GM12878 (cell line): Measurements from ENCODE around the gene PMM2. TPM values are rescaled to one million over a fixed set of nuclear protein-coding genes. Genes with fewer than 3 reads are reported as not detected.

ENCODE experiments used
- ATAC-seq: fragments of 200-7000 bp; cut with Tn5 transposase; 3 replicates; pipeline ENCODE4 v1.9.1; 2020; ENCODE audit warnings: mild to moderate bottlenecking, moderate library complexity
- BruUV-seq: library from RNA; stranded (reverse); fragments of 400-500 nt; replicated peaks from 2 replicates; lab custom pipeline; 2021; lab: Mats Ljungman, UMichigan
- CTCF ChIA-PET: fragments of 300-600 bp; sonication (Branson Sonifier 250); formaldehyde crosslinking; extraction: SDS; loops from one replicate; lab custom pipeline; 2021; ENCODE audit warnings: inconsistent platforms; lab: Yijun Ruan, JAX
- POLR2A ChIA-PET: fragments of 350-600 bp; formaldehyde crosslinking; extraction: SDS; loops from one replicate; lab custom pipeline; 2021; ENCODE audit warnings: inconsistent platforms; lab: Charles Lee
- RAD21 ChIA-PET: fragments of 300-600 bp; sonication (Branson Sonifier 250); formaldehyde crosslinking; loops from one replicate; lab custom pipeline; 2023; ENCODE audit warnings: antibody characterized with exemption; ENCODE audit not compliant: unreplicated experiment; lab: Charles Lee
- SMC1A ChIA-PET: fragments of 300-600 bp; sonication (Branson Sonifier 250); formaldehyde crosslinking; loops from one replicate; lab custom pipeline; 2023; ENCODE audit not compliant: unreplicated experiment, uncharacterized antibody; lab: Charles Lee
- DNase-seq: peaks from one replicate; pipeline ENCODE4 v3.0.0-alpha.2; 2011; ENCODE audit warnings: low read depth, low spot score
- FAIRE-seq: peaks from 3 replicates; lab custom pipeline; 2011; peaks lifted over from hg19 to GRCh38; lab: Jason Lieb, UNC
- H2AFZ ChIP-seq: 2 replicates; pipeline ENCODE4 v1.6.0; 2011; ENCODE audit warnings: low read depth, low read length, control low read depth; ENCODE audit not compliant: control insufficient read depth
- H3K27ac ChIP-seq: 2 replicates; pipeline ENCODE4 v1.5.1; 2011; ENCODE audit warnings: control low read depth; ENCODE audit not compliant: control insufficient read depth, insufficient read depth
- H3K27me3 ChIP-seq, 2 experiments: replicated peaks in 1 of 2; 2 replicates each; pipeline versions ENCODE4 v1.6.0 to v1.6.1; 2011; ENCODE audit warnings: low read length in 1 of 2; ENCODE audit not compliant: control insufficient read depth in 2 of 2, insufficient read depth in 2 of 2
- H3K36me3 ChIP-seq, 2 experiments: 2 replicates each; pipeline ENCODE4 v1.5.1; 2011; ENCODE audit warnings: low read length in 1 of 2; ENCODE audit not compliant: control insufficient read depth in 2 of 2, insufficient read depth in 2 of 2
- H3K4me1 ChIP-seq: 2 replicates; pipeline ENCODE4 v1.6.1; 2011; ENCODE audit warnings: mild to moderate bottlenecking, low read length, moderate library complexity, mixed read lengths; ENCODE audit not compliant: control insufficient read depth, insufficient read depth
- H3K4me2 ChIP-seq: 2 replicates; pipeline ENCODE4 v1.6.0; 2011; ENCODE audit warnings: control low read depth; ENCODE audit not compliant: control insufficient read depth, insufficient read depth
- H3K4me3 ChIP-seq: fragments of 200-600 bp; sonication (generic); 2 replicates; pipeline ENCODE4 v1.5.1; 2016
- H3K79me2 ChIP-seq: 2 replicates; pipeline ENCODE4 v1.6.0; 2011; ENCODE audit warnings: low read length; ENCODE audit not compliant: control insufficient read depth, insufficient read depth
- H3K9ac ChIP-seq: 2 replicates; pipeline ENCODE4 v1.8.0; 2011; ENCODE audit warnings: low read length, control low read depth, mixed read lengths; ENCODE audit not compliant: control insufficient read depth, insufficient read depth
- H3K9me3 ChIP-seq: replicated peaks from 3 replicates; pipeline ENCODE4 v1.5.1; 2011; ENCODE audit warnings: mild to moderate bottlenecking, low read length; ENCODE audit not compliant: control insufficient read depth, insufficient read depth
- H4K20me1 ChIP-seq: 2 replicates; pipeline ENCODE4 v1.6.0; 2011; ENCODE audit not compliant: control insufficient read depth, insufficient read depth
- ATF7 ChIP-seq: fragments of 450-650 bp; IDR thresholded peaks from 2 replicates; pipeline ENCODE4 v1.6.1; 2016; ENCODE audit warnings: low read depth, mild to moderate bottlenecking
- CTCF ChIP-seq, 3 experiments: IDR thresholded peaks in 2 of 3; conservative IDR thresholded peaks in 1 of 3; 2 replicates each; pipeline ENCODE4 v1.5.1; 2011; ENCODE audit warnings: low read depth in 3 of 3, low read length in 3 of 3, mild to moderate bottlenecking in 3 of 3, control low read depth in 2 of 3, moderate library complexity in 2 of 3, inconsistent platforms in 1 of 3, mixed read lengths in 1 of 3; ENCODE audit not compliant: control insufficient read depth in 2 of 3, insufficient read depth in 1 of 3; ENCODE audit errors: extremely low read depth in 1 of 3
- EGR1 ChIP-seq, 2 experiments: IDR thresholded peaks; 1 replicate in 1 of 2; 2 replicates in 1 of 2; pipeline ENCODE4 v1.6.1; 2011 to 2012; ENCODE audit warnings: low read depth in 2 of 2, low read length in 2 of 2, borderline replicate concordance in 1 of 2, mild to moderate bottlenecking in 1 of 2, moderate library complexity in 1 of 2
- EZH2 ChIP-seq: IDR thresholded peaks from 2 replicates; pipeline ENCODE4 v1.6.1; 2012; ENCODE audit warnings: low read depth, mild to moderate bottlenecking, control low read depth, inconsistent platforms, low read length, borderline replicate concordance; ENCODE audit not compliant: control insufficient read depth
- MEF2B ChIP-seq: fragments of 450-650 bp; IDR thresholded peaks from 2 replicates; pipeline ENCODE4 v1.6.1; 2018; ENCODE audit warnings: mild to moderate bottlenecking, moderate library complexity; ENCODE audit not compliant: partially characterized antibody, poor library complexity, severe bottlenecking
- NFYA ChIP-seq: IDR thresholded peaks from 2 replicates; pipeline ENCODE4 v1.6.1; 2011; ENCODE audit warnings: low read depth, mild to moderate bottlenecking, low read length, improper control_type of control experiment, borderline replicate concordance
- PBX3 ChIP-seq: IDR thresholded peaks from 2 replicates; pipeline ENCODE4 v1.6.1; 2011; ENCODE audit warnings: mild to moderate bottlenecking, low read depth, low read length, moderate library complexity; ENCODE audit not compliant: insufficient replicate concordance
- POU2F2 ChIP-seq: IDR thresholded peaks from 3 replicates; pipeline ENCODE4 v1.6.1; 2011; ENCODE audit warnings: low read depth, mild to moderate bottlenecking, low read length, borderline replicate concordance
- RAD21 ChIP-seq: IDR thresholded peaks from 2 replicates; pipeline ENCODE4 v1.6.1; 2011; ENCODE audit warnings: mild to moderate bottlenecking, low read depth, low read length, moderate library complexity; ENCODE audit not compliant: insufficient read depth
- SUZ12 ChIP-seq: fragments of 200-600 bp; sonication (generic); IDR thresholded peaks from one replicate; pipeline ENCODE4 v1.6.1; 2018; ENCODE audit warnings: antibody characterized with exemption, mild to moderate bottlenecking; ENCODE audit not compliant: unreplicated experiment
- ZNF24 ChIP-seq: fragments of 450-650 bp; IDR thresholded peaks from 2 replicates; pipeline ENCODE4 v1.6.1; 2017; ENCODE audit warnings: antibody characterized with exemption, mild to moderate bottlenecking
- ZSCAN29 ChIP-seq: fragments of 450-650 bp; IDR thresholded peaks from 2 replicates; pipeline ENCODE4 v1.6.1; 2017; ENCODE audit warnings: mild to moderate bottlenecking, moderate library complexity
- WGBS: methylation state at CpG from one replicate; pipeline ENCODE4 v1.1.6; 2016; ENCODE audit warnings: low lambda C conversion rate; ENCODE audit not compliant: insufficient replicate concordance, insufficient coverage; ENCODE audit errors: missing lambda C conversion rate; 5-methylcytosine and 5-hydroxymethylcytosine counted together
- in situ Hi-C: fragments of 300-500 bp; cut with MboI; formaldehyde crosslinking; loops from 9 replicates; pipeline ENCODE4 v1.14.3; 2018; ENCODE audit warnings: mixed read lengths
- intact Hi-C: fragments of 100-400 bp; cut with micrococcal nuclease; formaldehyde crosslinking; loops from one replicate; pipeline ENCODE4 v1.14.2; 2022; ENCODE audit not compliant: unreplicated experiment
- polyA plus RNA-seq, 11 experiments: library from polyadenylated mRNA; depleted of rRNA in 4 of 11; unstranded in 6 of 11; stranded (reverse) in 5 of 11; fragments of >200 nt; fragmentation: Nextera tagmentation in 4 of 11; fragmentation: Illumina TruSeq in 1 of 11; extraction: Ambion mirVana in 4 of 11; extraction: Trizol in 1 of 11; gene quantifications; 1 replicate in 1 of 11; 2 replicates in 10 of 11; pipeline versions ENCODE4 v1.2.1 to v1.2.3, GENCODE V29; 2011 to 2016; ENCODE audit warnings: inconsistent platforms in 2 of 11, missing spikeins in 2 of 11, low read depth in 1 of 11
- total RNA-seq, 4 experiments: library from RNA; depleted of rRNA in 3 of 4; stranded (reverse); fragments of >200 nt in 3 of 4; fragmentation: Illumina TruSeq in 1 of 4; extraction: Trizol in 1 of 4; gene quantifications; 2 replicates each; pipeline versions ENCODE4 v1.2.1 to v1.2.3, GENCODE V29; 2013 to 2021
- TF ChIP-seq, protein P1 (sequence below): IDR thresholded peaks from 2 replicates; pipeline ENCODE4 v1.6.1; 2011; ENCODE audit warnings: borderline replicate concordance, low read depth, mild to moderate bottlenecking, moderate library complexity, low read length; ENCODE audit not compliant: insufficient read depth, poor library complexity, severe bottlenecking

PMM2 gene
- total and polyA plus RNA-seq, 10 of the 15 experiments (the other 5 are each of a cell fraction or from before 2014, with no cell fraction given), result 22.6 to 69.4 (median 52.3) TPM

DNA sequence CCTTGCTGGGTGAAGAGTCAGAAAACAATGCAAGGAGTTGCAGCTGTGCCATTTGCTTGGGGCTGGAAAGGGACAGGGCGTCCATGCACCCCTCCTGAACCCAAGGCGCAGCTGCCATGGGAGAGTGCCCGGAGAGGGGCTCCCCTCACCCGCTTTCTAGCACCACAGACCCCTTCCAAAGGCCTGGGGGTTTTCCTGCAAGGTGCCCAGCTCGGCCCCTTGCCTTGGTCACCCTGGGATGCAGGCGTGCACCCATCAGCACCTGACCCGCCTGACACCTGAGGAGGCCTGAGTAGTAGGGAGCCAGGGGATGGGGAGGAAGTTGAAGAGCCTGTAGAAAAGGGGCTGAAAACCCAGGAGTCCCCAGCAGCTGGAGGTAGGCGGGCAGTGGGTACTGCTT, 30.5 kb upstream of the PMM2 start:
- no peak overlapping the region for H3K4me2 ChIP-seq
- no peak for FAIRE-seq
- H3K27ac ChIP-seq, result no peak overlapping the region
- BruUV-seq, result no TSS peak
- H3K27me3 ChIP-seq, result no peaks in the 10 kb centered on the region
- ChIA-PET POLR2A (no interaction called here), RAD21 (no interaction called here)
- no peak overlapping the region for H2AFZ ChIP-seq
- intact Hi-C loops (no loop called here), in situ Hi-C loops (no loop called here)
- no peak overlapping the region for H3K4me3 ChIP-seq
- H3K4me1 ChIP-seq, result no peaks in the 10 kb centered on the region
- WGBS, result 54% methylated on average over 8 of the region's 8 CpGs
- no peaks in the 10 kb centered on the region for H3K36me3 ChIP-seq
- H4K20me1 ChIP-seq, result no peaks in the 10 kb centered on the region
- H3K9ac ChIP-seq, result no peak overlapping the region
- no peak for DNase-seq
- no peak for TF ChIP-seq EGR1 (IDR thresholded peaks at IDR 0.05; ENCODE audit: borderline replicate concordance in 1 of 2, low read depth in 2 of 2, low read length in 2 of 2)
- no peak for TF ChIP-seq EZH2
- TF ChIP-seq, protein P1, sequence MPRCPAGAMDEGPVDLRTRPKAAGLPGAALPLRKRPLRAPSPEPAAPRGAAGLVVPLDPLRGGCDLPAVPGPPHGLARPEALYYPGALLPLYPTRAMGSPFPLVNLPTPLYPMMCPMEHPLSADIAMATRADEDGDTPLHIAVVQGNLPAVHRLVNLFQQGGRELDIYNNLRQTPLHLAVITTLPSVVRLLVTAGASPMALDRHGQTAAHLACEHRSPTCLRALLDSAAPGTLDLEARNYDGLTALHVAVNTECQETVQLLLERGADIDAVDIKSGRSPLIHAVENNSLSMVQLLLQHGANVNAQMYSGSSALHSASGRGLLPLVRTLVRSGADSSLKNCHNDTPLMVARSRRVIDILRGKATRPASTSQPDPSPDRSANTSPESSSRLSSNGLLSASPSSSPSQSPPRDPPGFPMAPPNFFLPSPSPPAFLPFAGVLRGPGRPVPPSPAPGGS, result no peak
- TF ChIP-seq POU2F2, result no peak
- no peak for TF ChIP-seq ZNF24
- TF ChIP-seq, all 136 proteins: peak for 0
- Histone ChIP-seq H3K79me2 (no peaks in the 10 kb centered on the region), H3K9me3 (no peaks in the 10 kb centered on the region)
- ATAC-seq, result no peak
- SMC1A ChIA-PET, result no interaction called here
- CTCF ChIA-PET, result no interaction called here

DNA sequence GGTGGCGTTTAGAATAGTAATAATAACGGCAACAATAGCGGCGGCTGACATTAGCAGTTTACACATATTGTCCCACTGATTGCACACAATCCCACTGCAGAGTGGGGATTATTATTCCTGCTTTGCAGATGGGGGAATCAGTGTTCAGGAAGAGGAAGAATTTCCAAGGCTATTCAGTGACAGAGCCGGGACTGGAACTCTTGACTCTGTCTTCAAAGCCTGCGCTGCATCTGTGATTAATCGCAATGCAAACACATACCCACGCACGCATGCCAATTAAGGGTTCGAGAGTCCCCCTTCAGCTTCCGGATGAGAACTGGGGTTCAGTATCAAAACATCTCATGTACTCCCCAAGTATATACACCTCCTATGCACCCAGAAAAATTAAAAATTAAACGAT, 29.4 kb upstream of the PMM2 start:
- BruUV-seq, result no TSS peak
- SMC1A ChIA-PET, result no interaction called here
- RAD21 ChIA-PET, result no interaction called here
- H3K4me2 ChIP-seq, result no peak overlapping the region
- no peaks in the 10 kb centered on the region for H3K27me3 ChIP-seq
- no peaks in the 10 kb centered on the region for H3K36me3 ChIP-seq
- no peak overlapping the region for H3K9ac ChIP-seq
- DNase-seq, result no peak
- H4K20me1 ChIP-seq, result no peaks in the 10 kb centered on the region
- CTCF ChIA-PET, result no interaction called here
- H3K9me3 ChIP-seq, result no peaks in the 10 kb centered on the region
- H3K79me2 ChIP-seq, result no peaks in the 10 kb centered on the region
- intact Hi-C loops, result no loop called here
- in situ Hi-C loops, result no loop called here
- POLR2A ChIA-PET, result no interaction called here
- no peaks in the 10 kb centered on the region for H3K4me1 ChIP-seq
- no peak for TF ChIP-seq CTCF (IDR thresholded peaks at IDR 0.05 in 2 of 3, conservative IDR thresholded peaks at IDR 0.05 in 1 of 3; ENCODE audit: control insufficient read depth in 2 of 3, extremely low read depth in 1 of 3, insufficient read depth in 1 of 3, low read depth in 3 of 3, low read length in 3 of 3)
- TF ChIP-seq ATF7, result no peak
- no peak for TF ChIP-seq MEF2B
- no peak for TF ChIP-seq PBX3
- TF ChIP-seq RAD21, result no peak
- TF ChIP-seq SUZ12, result no peak
- no peak for TF ChIP-seq ZSCAN29
- no peak for TF ChIP-seq NFYA
- ATAC-seq, result no peak
- H3K27ac ChIP-seq, result no peak overlapping the region
- no peak overlapping the region for H3K4me3 ChIP-seq
- no peak overlapping the region for H2AFZ ChIP-seq
- 88% methylated on average over 12 of the region's 12 CpGs for WGBS
- no peak for FAIRE-seq
